Hematopoietic multipotent progenitor cell treated with erythropoietin and hydrocortisone succinate and interleukin-3 and kit ligand, for 4 days (in vitro differentiated cells): ENCODE results near the gene PHPT1.

Source experiments
- DNase-seq: peaks from one replicate; pipeline ENCODE4 v3.0.0-alpha.2; 2015

The PHPT1 gene

DNA sequence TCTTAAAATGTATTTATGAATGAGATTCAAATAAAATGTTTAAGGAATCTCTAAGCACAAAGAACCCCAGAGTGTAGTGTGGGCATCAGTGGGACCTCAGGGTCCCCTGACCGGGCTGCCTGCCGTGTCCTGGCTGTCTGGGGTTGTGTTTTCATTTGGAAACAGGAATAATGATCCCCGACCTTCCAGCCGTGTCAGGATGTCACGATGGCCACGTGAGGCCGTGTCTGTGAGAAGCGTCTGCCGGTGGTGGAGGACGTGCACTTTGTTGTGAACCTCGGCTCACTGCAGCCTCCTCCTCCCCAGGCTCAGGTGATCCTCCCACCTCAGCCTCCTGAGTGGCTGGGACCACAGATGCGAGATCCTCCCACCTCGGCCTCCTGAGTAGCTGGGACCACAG is 41.5 kb downstream of the PHPT1 start:
- DNase-seq = no peak

DNA sequence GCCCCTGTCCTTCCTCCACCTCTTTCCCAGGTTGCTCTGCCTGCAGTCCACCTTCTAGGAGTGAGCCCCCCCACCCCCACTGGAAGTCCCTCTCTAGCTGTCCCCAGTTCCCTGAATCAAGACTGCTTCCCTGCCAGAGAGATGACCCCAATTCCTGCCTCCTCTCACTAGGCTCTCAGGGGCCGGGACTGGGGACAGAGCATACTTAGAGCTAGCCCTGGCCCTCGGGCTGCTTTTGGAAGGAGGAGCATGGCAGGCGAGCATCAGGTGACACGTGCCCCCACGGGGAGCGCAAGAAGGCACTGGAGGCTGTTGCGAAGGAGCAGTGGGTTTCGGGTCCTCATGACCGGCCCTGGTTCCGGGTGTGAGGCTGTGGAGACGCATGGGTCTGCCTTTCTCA is 46.8 kb downstream of the PHPT1 start:
- no peak for DNase-seq

DNA sequence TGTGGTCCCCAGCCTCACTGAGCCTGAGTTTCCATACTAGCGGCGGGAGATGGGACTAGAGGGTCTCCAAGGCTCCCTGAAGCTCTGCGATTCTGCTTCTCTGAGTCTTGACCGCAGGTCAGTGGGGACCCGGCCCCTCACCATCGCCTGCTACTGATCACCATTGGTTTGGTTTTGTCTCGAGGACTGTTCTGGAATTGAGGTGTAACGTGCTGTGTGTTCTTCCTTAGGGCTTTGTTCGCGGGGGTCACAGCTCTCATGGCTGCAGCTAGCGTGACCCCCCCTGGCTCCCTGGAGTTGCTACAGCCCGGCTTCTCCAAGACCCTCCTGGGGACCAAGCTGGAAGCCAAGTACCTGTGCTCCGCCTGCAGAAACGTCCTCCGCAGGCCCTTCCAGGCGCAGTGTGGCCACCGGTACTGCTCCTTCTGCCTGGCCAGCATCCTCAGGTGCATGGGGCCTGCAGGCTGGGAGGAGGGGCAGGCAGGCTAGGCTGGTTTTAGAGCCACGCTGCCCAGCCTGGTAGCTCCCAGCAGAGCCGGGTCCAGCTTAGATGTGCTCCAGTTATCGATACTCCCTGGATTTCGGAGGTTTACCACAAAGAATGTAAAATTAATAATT is 49.4 kb downstream of the PHPT1 start:
- DNase-seq = no peak

DNA sequence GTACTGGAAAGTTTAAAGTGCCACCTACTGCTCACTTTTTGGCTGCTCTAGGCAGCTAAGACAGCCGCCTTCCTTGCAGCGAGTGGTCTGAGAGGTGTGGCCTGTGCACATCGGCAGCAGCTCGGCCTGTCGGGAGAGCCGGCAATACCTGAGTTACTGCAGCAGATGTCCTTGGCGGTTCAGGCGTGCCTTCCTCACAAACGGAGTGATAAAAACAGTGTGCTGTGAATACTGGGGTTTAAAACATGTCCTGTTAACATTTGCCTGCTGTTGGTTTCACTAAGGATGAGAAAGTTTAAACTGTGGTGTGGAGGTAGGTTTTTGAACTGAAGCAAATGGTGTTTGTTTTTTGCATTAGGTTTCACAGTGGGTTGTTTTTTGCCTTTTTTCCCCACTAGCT is 50.0 kb downstream of the PHPT1 start:
- DNase-seq = no peak

DNA sequence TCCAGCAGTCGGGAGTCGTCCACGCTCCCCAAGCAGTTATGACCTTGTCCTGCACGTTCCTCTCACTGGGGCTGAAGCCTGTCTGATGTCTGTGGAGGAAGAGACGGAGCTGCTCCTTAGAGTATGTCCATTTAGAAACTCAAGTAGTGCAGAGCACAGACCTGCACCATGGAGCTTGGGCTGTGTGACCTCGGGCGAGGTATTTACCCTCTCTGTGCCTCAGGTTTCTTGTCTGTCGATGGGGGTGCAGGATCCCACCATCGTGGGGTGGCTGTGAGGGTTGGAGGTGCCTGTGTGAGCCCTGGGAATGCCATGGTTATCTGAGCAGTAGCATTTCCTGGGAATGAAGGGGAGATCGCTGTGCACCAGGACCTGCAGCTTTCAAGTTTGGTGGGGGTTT is 51.3 kb downstream of the PHPT1 start:
- no peak for DNase-seq
